Brain pericyte (primary cell): ENCODE results near the gene PRMT7.

Experiments used
- DNase-seq: peaks from one replicate; pipeline ENCODE4 v3.0.0-alpha.2; 2012; ENCODE audit warnings: low read depth, low spot score

PRMT7 gene

GRCh38 chr16:68393333-68393732 is 82.5 kb downstream of the PRMT7 start:
- DNase-seq: no peak

DNA sequence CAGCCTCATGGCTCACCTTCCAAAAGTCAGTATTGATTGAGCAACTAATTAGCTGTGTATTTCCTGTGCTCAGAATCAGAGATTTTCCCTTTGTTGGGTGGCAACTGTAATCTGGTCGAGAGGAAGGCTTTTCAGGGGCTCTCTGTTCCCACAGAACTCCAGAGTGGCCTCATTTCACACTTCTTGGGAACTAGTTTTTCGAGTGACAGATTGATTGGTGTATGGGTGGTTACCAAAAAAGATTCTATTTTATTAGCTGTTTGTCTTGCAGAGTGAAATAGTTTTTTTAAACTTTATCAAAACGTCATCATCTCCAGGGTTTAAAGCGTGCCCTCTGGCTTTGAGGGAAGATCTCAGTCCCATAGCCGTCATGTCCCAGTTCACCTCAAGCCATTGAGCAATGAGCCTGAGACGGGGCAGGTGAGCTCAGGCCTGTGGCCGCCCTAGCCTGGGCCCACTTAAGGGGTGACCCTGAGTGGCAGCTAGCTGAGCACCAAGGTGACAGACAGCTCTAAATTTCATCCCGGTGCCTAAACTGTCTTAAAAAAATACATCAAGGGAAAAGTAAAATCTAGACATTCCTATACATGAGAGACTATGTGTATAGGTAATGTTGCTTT is 84.5 kb downstream of the PRMT7 start:
- no peak for DNase-seq

DNA sequence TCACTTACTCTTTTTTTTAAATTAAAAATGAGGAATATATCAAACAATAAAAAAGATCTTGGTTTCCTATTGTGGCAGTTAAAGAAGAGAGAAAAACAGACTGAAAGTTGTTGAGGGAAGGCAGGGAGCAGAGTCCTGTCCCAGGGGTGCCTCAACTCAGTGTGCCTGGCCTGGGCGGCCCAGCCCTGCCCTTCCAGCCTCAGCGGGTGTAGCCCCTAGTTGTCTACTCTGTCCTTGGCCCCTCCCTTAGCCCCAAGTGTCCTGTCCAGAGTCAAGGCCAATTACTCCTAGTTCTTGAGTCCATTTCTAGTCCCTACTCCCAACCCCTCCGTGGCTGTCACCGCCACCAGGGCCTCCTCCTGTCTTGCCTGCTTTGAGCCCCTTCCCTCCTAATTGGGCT is 85.0 kb downstream of the PRMT7 start:
- no peak for DNase-seq

DNA sequence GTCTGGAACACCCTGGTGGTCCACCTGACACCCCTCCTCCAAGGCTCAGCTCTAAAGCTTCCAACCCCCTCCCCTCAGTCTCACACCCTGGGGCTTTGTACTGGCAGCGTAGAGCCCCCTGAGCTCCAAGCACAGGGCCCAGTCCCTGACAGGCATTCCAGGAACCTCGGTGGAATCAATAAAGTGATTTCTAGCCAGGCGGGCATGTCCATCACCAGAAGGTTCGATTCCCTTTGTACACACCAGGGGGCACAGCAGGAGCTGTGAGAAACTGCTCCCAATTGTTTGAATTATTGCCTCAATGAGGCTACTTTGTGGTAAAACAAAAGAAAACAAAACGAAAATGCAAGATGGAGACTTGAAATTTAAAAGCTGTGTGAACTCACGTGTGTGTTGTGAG is 85.7 kb downstream of the PRMT7 start:
- DNase-seq: no peak

- DNase-seq: no peak
These were observed 86.9 kb downstream of the PRMT7 start for GRCh38 chr16:68397710-68398201.

- no peak for DNase-seq
These were observed 88.6 kb downstream of the PRMT7 start for GRCh38 chr16:68399456-68399855.

DNA sequence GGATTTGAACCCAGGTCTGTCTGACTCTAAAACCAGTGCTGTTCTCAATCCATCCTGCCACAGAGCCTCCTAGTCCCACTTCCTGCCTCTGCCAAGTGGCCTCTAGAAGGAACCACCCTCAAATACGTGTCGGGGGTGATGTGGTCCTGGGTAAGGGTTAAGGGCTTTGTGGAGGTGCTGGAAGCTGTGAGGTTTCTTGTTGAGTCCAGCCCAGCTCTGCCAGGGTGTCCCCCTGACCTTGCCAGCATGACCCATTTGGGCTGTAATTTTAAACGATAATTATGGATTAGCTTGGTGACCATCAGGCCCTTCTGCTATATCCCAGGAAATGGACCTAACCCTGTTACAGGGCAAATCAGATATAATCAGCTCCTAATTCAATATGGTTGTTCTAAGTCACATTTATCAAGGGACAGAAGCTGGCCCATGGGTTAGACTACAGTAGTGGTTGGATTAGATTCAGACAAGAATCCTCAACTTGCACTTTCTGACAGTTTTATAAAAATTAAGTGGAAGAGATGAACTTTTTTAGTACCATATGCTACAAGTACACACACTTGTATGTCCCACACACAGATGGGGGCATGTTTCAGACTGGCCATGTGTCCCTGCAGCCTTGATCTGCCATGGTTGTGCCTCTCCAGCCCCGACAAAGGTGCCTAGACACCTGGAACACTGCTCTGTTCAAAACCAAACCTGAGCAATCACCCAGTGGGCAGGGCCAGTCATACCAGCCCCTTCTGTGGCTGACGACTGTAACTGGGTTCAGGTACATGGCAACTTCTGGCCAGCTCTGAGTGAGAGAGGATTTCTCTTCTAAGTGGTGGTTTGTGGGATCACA is 89.5 kb downstream of the PRMT7 start:
- DNase-seq: no peak

DNA sequence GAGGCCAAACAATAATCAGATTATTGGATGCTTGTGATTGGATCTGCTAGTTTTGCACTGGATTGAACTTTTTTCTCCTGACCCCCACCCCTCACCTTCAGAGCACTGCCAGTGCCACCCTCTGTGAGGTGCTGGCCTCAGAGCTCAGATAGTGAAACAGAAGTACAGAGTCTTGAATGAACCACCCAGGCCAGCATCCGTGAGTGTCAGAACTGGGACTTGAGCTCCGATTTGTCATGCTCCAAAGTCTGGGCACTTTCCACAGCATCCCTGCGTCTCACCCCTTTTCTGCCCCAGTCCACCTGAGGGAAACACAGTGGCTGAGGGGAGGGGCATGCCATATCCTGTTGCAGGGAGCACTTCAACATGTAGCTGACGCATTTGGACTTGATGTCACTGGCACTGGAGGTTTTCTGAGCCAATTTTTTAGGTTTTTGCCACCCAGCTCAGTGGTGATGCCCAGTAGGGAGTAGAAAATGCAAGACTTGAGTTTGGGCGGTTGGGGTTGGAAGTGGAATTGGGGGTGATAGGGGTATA is 90.2 kb downstream of the PRMT7 start:
- DNase-seq: no peak

DNA sequence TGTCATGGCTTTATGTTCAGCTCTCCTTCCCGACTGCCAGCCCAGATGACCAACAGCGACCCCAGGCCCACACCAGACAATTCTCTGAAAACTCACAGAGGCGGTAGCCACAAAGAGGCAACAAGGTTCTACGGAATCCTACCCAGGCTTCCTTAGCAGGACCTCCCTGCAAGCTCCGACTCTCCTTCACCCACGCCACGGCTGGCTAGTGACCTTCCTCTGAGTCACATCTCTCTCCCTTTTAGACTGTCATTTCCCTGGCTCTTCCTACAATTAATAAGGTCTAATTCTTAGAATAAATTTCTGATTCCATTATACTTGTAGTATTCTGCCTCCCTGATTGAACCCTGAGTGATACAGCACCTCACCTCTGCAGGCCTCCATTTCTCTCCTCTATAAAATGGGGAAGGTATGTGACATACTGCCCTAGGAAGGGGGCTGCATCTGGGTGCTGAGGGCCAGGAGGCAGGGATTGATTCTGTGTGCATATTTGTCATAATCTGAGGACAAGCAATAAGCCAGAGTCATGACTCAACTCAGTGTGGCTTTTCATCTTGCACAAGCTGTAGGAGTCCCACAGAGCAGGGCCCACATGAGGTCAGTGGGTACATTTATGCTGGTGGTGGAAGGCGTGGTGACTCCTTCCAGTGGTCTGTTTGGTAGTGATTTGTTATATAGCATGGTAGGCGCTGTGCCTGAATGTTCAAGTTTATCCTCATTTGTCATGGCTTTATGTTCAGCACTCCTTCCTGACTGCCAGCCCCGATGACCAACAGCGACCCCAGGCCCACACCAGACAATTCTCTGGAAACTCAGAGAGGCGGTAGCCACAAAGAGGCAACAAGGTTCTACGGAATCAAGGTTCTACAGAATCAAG is 91.3 kb downstream of the PRMT7 start:
- no peak for DNase-seq

DNA sequence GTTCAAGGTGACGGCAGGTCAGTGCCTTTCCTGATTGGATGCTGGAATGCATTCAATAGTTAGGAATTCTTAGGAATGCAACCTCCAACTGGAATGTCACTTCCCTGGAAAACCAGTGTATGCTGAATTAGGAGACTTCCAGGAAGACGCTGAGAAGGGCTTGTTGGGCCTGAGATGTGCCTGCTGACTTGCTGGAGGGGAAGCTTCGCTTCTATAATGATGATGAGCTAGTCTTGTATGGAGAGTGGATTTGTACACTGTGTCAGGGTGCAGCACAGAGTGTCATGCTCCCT is 91.9 kb downstream of the PRMT7 start:
- no peak for DNase-seq

DNA sequence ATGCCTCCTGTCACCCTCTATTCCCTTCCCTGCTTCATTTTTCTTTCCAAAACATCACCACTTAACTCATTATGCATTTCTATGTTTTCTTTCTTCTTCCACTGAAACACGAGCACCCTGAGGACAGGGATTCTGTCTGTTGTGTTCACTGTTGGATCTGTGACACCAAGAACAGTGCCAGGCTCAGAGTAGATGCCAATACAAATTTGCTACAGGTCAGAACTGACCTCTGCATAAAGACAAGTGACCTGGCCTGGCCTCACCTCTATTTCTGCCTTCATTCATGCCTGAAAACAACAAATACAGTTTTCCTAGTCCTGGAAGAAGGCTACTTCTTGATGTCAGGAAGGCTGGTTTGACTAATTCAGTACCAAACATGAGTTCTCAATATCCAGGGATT is 92.4 kb downstream of the PRMT7 start:
- no peak for DNase-seq

GRCh38 chr16:68403704-68404103 is 92.9 kb downstream of the PRMT7 start:
- DNase-seq: no peak

GRCh38 chr16:68404736-68405345 is 94.0 kb downstream of the PRMT7 start:
- DNase-seq: no peak

- DNase-seq: no peak
These were observed 95.8 kb downstream of the PRMT7 start for GRCh38 chr16:68406458-68407152.
